GM23338 (cell line): ENCODE measurements around the gene TRIM22.

Experiments used
- CREB1 ChIP-seq: fragments of 250-450 bp; sonication (Bioruptor Pico); IDR thresholded peaks from 2 replicates; pipeline ENCODE4 v1.5.0; 2020; ENCODE audit warnings: low read depth, mild to moderate bottlenecking, moderate library complexity
- EZH2 ChIP-seq: fragments of 200-600 bp; sonication (generic); IDR thresholded peaks from one replicate; pipeline ENCODE4 v1.8.0; 2017; ENCODE audit warnings: antibody characterized with exemption, mild to moderate bottlenecking, low read depth; ENCODE audit not compliant: unreplicated experiment
- EZH2phosphoT487 ChIP-seq: fragments of 200-600 bp; sonication (generic); IDR thresholded peaks from one replicate; pipeline ENCODE4 v1.8.1; 2018; ENCODE audit warnings: antibody characterized with exemption; ENCODE audit not compliant: unreplicated experiment
- JUNB ChIP-seq: IDR thresholded peaks from one replicate; pipeline ENCODE4 v1.6.1; 2016; ENCODE audit warnings: antibody characterized with exemption; ENCODE audit not compliant: unreplicated experiment
- NANOG ChIP-seq: IDR thresholded peaks from 2 replicates; pipeline ENCODE4 v1.6.1; 2016; ENCODE audit warnings: antibody characterized with exemption, borderline replicate concordance
- POLR2AphosphoS5 ChIP-seq: IDR thresholded peaks from 2 replicates; pipeline ENCODE4 v1.6.1; 2016; ENCODE audit warnings: antibody characterized with exemption, low read depth
- STAT1 ChIP-seq: IDR thresholded peaks from one replicate; pipeline ENCODE4 v1.6.1; 2016; ENCODE audit warnings: antibody characterized with exemption; ENCODE audit not compliant: unreplicated experiment
- ZNF114 ChIP-seq: fragments of 250-450 bp; sonication (Bioruptor Pico); IDR thresholded peaks from 2 replicates; pipeline ENCODE4 v1.5.0; 2020; ENCODE audit warnings: mild to moderate bottlenecking, moderate library complexity
- ZNF331 ChIP-seq: fragments of 250-450 bp; sonication (Bioruptor Pico); IDR thresholded peaks from 2 replicates; pipeline ENCODE4 v1.5.0; 2020; ENCODE audit warnings: low read depth, mild to moderate bottlenecking, moderate library complexity
- TF ChIP-seq, protein P1 (sequence below), 2 experiments: fragments of 200-600 bp in 1 of 2; sonication (generic) in 1 of 2; conservative IDR thresholded peaks; 2 replicates each; pipeline versions ENCODE4 v1.5.1 to v1.6.1; 2016 to 2017; ENCODE audit warnings: antibody characterized with exemption in 2 of 2, low read depth in 2 of 2, mild to moderate bottlenecking in 2 of 2, moderate library complexity in 1 of 2
- TF ChIP-seq, protein P2 (sequence below): IDR thresholded peaks from one replicate; pipeline ENCODE4 v1.6.1; 2018; ENCODE audit warnings: antibody characterized with exemption; ENCODE audit not compliant: unreplicated experiment
- TF ChIP-seq, protein P3 (sequence below): IDR thresholded peaks from 2 replicates; pipeline ENCODE4 v1.6.1; 2016; ENCODE audit warnings: antibody characterized with exemption
- TF ChIP-seq, protein P4 (sequence below): fragments of 250-450 bp; sonication (Bioruptor Pico); IDR thresholded peaks from 2 replicates; pipeline ENCODE4 v1.5.0; 2020; ENCODE audit warnings: mild to moderate bottlenecking, moderate library complexity

DNA sequence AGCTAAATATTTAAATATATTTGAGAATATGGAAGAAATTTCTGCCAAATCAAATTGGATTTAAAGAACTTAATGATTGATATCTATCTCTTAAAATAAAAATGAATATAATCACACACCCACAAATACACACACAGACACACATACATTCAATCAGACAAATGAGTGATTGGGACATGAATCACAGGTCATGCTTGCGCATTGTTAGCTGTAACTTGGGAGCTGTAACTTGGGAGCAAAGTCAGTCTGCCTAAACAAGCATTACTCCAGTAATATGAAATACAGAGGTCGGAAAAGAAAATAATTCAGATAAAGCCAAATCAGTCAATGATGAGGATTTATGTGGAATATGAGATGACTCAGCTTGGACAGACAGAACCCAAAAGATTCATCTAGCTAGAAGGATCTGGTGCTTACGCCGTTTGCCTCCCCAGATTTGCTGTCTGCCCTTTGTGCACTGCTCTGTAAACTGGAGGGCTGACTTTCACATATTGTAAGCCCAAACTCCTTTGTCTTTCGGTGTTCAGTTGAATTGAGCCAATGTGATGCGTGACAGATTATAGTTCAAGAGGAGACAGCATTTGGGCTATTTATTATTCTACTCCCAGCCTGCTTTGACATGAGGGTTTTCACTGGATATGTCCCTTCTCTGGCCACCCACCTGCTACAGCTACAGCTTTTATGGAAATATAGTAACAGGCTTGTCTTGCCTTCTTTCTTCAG, 48.2 kb downstream of the TRIM22 start:
- TF ChIP-seq, protein P1, sequence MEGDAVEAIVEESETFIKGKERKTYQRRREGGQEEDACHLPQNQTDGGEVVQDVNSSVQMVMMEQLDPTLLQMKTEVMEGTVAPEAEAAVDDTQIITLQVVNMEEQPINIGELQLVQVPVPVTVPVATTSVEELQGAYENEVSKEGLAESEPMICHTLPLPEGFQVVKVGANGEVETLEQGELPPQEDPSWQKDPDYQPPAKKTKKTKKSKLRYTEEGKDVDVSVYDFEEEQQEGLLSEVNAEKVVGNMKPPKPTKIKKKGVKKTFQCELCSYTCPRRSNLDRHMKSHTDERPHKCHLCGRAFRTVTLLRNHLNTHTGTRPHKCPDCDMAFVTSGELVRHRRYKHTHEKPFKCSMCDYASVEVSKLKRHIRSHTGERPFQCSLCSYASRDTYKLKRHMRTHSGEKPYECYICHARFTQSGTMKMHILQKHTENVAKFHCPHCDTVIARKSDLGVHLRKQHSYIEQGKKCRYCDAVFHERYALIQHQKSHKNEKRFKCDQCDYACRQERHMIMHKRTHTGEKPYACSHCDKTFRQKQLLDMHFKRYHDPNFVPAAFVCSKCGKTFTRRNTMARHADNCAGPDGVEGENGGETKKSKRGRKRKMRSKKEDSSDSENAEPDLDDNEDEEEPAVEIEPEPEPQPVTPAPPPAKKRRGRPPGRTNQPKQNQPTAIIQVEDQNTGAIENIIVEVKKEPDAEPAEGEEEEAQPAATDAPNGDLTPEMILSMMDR (conservative IDR thresholded peaks at IDR 0.05; ENCODE audit: low read depth in 2 of 2): no peak
- TF ChIP-seq, protein P2, sequence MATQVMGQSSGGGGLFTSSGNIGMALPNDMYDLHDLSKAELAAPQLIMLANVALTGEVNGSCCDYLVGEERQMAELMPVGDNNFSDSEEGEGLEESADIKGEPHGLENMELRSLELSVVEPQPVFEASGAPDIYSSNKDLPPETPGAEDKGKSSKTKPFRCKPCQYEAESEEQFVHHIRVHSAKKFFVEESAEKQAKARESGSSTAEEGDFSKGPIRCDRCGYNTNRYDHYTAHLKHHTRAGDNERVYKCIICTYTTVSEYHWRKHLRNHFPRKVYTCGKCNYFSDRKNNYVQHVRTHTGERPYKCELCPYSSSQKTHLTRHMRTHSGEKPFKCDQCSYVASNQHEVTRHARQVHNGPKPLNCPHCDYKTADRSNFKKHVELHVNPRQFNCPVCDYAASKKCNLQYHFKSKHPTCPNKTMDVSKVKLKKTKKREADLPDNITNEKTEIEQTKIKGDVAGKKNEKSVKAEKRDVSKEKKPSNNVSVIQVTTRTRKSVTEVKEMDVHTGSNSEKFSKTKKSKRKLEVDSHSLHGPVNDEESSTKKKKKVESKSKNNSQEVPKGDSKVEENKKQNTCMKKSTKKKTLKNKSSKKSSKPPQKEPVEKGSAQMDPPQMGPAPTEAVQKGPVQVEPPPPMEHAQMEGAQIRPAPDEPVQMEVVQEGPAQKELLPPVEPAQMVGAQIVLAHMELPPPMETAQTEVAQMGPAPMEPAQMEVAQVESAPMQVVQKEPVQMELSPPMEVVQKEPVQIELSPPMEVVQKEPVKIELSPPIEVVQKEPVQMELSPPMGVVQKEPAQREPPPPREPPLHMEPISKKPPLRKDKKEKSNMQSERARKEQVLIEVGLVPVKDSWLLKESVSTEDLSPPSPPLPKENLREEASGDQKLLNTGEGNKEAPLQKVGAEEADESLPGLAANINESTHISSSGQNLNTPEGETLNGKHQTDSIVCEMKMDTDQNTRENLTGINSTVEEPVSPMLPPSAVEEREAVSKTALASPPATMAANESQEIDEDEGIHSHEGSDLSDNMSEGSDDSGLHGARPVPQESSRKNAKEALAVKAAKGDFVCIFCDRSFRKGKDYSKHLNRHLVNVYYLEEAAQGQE: no peak
- TF ChIP-seq EZH2 (no peak), EZH2phosphoT487 (no peak), POLR2AphosphoS5 (no peak), STAT1 (no peak), NANOG (no peak), CREB1 (CRISPR knock-in tag) (no peak), JUNB (no peak), ZNF114 (CRISPR knock-in tag) (no peak), ZNF331 (CRISPR knock-in tag) (no peak)
- TF ChIP-seq, protein P3, sequence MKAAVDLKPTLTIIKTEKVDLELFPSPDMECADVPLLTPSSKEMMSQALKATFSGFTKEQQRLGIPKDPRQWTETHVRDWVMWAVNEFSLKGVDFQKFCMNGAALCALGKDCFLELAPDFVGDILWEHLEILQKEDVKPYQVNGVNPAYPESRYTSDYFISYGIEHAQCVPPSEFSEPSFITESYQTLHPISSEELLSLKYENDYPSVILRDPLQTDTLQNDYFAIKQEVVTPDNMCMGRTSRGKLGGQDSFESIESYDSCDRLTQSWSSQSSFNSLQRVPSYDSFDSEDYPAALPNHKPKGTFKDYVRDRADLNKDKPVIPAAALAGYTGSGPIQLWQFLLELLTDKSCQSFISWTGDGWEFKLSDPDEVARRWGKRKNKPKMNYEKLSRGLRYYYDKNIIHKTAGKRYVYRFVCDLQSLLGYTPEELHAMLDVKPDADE: no peak
- TF ChIP-seq, protein P4, sequence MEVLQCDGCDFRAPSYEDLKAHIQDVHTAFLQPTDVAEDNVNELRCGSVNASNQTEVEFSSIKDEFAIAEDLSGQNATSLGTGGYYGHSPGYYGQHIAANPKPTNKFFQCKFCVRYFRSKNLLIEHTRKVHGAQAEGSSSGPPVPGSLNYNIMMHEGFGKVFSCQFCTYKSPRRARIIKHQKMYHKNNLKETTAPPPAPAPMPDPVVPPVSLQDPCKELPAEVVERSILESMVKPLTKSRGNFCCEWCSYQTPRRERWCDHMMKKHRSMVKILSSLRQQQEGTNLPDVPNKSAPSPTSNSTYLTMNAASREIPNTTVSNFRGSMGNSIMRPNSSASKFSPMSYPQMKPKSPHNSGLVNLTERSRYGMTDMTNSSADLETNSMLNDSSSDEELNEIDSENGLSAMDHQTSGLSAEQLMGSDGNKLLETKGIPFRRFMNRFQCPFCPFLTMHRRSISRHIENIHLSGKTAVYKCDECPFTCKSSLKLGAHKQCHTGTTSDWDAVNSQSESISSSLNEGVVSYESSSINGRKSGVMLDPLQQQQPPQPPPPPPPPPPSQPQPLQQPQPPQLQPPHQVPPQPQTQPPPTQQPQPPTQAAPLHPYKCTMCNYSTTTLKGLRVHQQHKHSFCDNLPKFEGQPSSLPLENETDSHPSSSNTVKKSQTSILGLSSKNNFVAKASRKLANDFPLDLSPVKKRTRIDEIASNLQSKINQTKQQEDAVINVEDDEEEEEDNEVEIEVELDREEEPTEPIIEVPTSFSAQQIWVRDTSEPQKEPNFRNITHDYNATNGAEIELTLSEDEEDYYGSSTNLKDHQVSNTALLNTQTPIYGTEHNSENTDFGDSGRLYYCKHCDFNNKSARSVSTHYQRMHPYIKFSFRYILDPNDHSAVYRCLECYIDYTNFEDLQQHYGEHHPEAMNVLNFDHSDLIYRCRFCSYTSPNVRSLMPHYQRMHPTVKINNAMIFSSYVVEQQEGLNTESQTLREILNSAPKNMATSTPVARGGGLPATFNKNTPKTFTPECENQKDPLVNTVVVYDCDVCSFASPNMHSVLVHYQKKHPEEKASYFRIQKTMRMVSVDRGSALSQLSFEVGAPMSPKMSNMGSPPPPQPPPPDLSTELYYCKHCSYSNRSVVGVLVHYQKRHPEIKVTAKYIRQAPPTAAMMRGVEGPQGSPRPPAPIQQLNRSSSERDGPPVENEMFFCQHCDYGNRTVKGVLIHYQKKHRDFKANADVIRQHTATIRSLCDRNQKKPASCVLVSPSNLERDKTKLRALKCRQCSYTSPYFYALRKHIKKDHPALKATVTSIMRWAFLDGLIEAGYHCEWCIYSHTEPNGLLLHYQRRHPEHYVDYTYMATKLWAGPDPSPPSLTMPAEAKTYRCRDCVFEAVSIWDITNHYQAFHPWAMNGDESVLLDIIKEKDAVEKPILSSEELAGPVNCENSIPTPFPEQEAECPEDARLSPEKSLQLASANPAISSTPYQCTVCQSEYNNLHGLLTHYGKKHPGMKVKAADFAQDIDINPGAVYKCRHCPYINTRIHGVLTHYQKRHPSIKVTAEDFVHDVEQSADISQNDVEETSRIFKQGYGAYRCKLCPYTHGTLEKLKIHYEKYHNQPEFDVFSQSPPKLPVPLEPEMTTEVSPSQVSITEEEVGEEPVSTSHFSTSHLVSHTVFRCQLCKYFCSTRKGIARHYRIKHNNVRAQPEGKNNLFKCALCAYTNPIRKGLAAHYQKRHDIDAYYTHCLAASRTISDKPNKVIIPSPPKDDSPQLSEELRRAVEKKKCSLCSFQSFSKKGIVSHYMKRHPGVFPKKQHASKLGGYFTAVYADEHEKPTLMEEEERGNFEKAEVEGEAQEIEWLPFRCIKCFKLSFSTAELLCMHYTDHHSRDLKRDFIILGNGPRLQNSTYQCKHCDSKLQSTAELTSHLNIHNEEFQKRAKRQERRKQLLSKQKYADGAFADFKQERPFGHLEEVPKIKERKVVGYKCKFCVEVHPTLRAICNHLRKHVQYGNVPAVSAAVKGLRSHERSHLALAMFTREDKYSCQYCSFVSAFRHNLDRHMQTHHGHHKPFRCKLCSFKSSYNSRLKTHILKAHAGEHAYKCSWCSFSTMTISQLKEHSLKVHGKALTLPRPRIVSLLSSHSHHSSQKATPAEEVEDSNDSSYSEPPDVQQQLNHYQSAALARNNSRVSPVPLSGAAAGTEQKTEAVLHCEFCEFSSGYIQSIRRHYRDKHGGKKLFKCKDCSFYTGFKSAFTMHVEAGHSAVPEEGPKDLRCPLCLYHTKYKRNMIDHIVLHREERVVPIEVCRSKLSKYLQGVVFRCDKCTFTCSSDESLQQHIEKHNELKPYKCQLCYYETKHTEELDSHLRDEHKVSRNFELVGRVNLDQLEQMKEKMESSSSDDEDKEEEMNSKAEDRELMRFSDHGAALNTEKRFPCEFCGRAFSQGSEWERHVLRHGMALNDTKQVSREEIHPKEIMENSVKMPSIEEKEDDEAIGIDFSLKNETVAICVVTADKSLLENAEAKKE: no peak
